Spleen (tissue), 11 donors: ENCODE measurements around the gene HSD11B1L. TPM values are rescaled to one million over a fixed set of nuclear protein-coding genes. Genes with fewer than 3 reads are reported as not detected.
A peak's percentile ranks its signal among the peaks of the same experiment; 100 is the strongest.

Experiments used
- DNase-seq: peaks from one replicate; pipeline ENCODE4 v3.0.0-alpha.2; 2020
- H3K27ac ChIP-seq, 8 donors: fragments of 200-600 bp; sonication (generic) in 7 of 8; 1 replicate in 4 of 8; 2 replicates in 4 of 8; pipeline versions ENCODE4 v1.5.0 to v1.8.0; 2016 to 2021; ENCODE audit warnings: inconsistent platforms in 4 of 8, mild to moderate bottlenecking in 4 of 8, moderate library complexity in 1 of 8
- H3K27me3 ChIP-seq, 7 donors: fragments of 200-600 bp; sonication (generic) in 6 of 7; replicated peaks in 1 of 7; 1 replicate in 4 of 7; 2 replicates in 3 of 7; pipeline versions ENCODE4 v1.5.0 to v1.8.0; 2016 to 2021; ENCODE audit warnings: inconsistent platforms in 3 of 7, mild to moderate bottlenecking in 1 of 7
- H3K36me3 ChIP-seq, 6 donors: fragments of 200-600 bp; sonication (generic) in 5 of 6; 1 replicate in 4 of 6; 2 replicates in 2 of 6; pipeline versions ENCODE4 v1.5.0 to v1.8.0; 2016 to 2021; ENCODE audit warnings: inconsistent platforms in 2 of 6
- H3K4me1 ChIP-seq, 6 donors: fragments of 200-600 bp; sonication (generic) in 5 of 6; 1 replicate in 3 of 6; 2 replicates in 3 of 6; pipeline versions ENCODE4 v1.5.0 to v1.8.0; 2016 to 2021; ENCODE audit warnings: inconsistent platforms in 3 of 6
- H3K4me3 ChIP-seq, 8 donors: fragments of 200-600 bp; sonication (generic) in 7 of 8; 1 replicate in 4 of 8; 2 replicates in 4 of 8; pipeline versions ENCODE4 v1.5.0 to v1.8.0; 2016 to 2021; ENCODE audit warnings: inconsistent platforms in 4 of 8, mild to moderate bottlenecking in 4 of 8, moderate library complexity in 2 of 8
- H3K9me3 ChIP-seq, 8 donors: fragments of 200-600 bp; sonication (generic) in 7 of 8; 1 replicate in 4 of 8; 2 replicates in 4 of 8; pipeline versions ENCODE4 v1.5.0 to v1.8.0; 2016 to 2021; ENCODE audit warnings: inconsistent platforms in 4 of 8
- CTCF ChIP-seq, 11 experiments: fragments of 200-600 bp in 7 of 11; fragments of 450-650 bp in 4 of 11; sonication (generic) in 4 of 11; IDR thresholded peaks in 8 of 11; conservative IDR thresholded peaks in 3 of 11; 1 replicate in 7 of 11; 2 replicates in 4 of 11; pipeline versions ENCODE4 v1.4.0 to v1.8.0; 2016 to 2021; ENCODE audit warnings: antibody characterized with exemption in 11 of 11, inconsistent platforms in 4 of 11, mild to moderate bottlenecking in 1 of 11
- POLR2A ChIP-seq, 3 donors: fragments of 450-650 bp; IDR thresholded peaks; one replicate each; pipeline ENCODE4 v1.5.1; 2017; ENCODE audit warnings: antibody characterized with exemption in 3 of 3, mild to moderate bottlenecking in 1 of 3
- POLR2AphosphoS5 ChIP-seq, 3 donors: sonication (generic); formaldehyde crosslinking; IDR thresholded peaks; one replicate each; pipeline ENCODE4 v1.5.1; 2017; ENCODE audit warnings: antibody characterized with exemption in 3 of 3
- WGBS, 5 donors: extraction: QIAGEN DNeasy Blood & Tissue Kit in 3 of 5; methylation state at CpG; one replicate each; pipeline versions ENCODE4 v1.1.5 to v1.1.7; 2013 to 2018; 5-methylcytosine and 5-hydroxymethylcytosine counted together
- intact Hi-C: fragments of 100-400 bp; cut with DNase I; formaldehyde crosslinking; loops from one replicate; pipeline ENCODE4 v1.15.0; 2023; ENCODE audit warnings: low total_unique reads
- polyA plus RNA-seq, 3 donors: library from polyadenylated mRNA; stranded (reverse); fragments of 200-250 nt; gene quantifications; one replicate each; pipeline ENCODE4 v1.2.1, GENCODE V29; 2013
- total RNA-seq, 7 donors: library from RNA; depleted of rRNA in 3 of 7; stranded (reverse); fragments of >200 nt in 3 of 7; fragmentation: NEBNext Ultra II Directional in 4 of 7; extraction: Animal tissue kit (Norgen Biotek cat#: 25700) in 4 of 7; gene quantifications; one replicate each; pipeline versions ENCODE4 v1.1.0 to v1.2.1, GENCODE V29; 2016 to 2021
- donor health status: healthy with polysubstance abuse.
- donor health status: DM: no; HTN: no; CAD: no; lungs with moderate emphysema.
- donor health status: DM: no; HTN: no; CAD: no.
- donor health status: Bipolar disorder and iron deficiency.
- donor health status: healthy.
- donor health status: DM: no; HTN: no; CAD: no.
- donor health status: DM: yes; HTN: yes; CAD: no.

HSD11B1L gene
- total and polyA plus RNA-seq, 10 donors, result 1.9 to 8.8 (median 3.6) TPM

- no peak for TF ChIP-seq CTCF (IDR thresholded peaks at IDR 0.05 in 8 of 11, conservative IDR thresholded peaks at IDR 0.05 in 3 of 11)
- Histone ChIP-seq H3K4me1 (peaks cover 8 to 69% (median 35%) of the 10 kb centered on the region in 6 donors), H3K36me3 (peaks cover 0 to 76% (median 59%) of the 10 kb centered on the region in 6 donors), H3K4me3 (no peak overlapping the region), H3K9me3 (no peaks in the 10 kb centered on the region), H3K27ac (peak overlapping the region in 2 of 8 donors; percentile 4 to 49), H3K27me3 (no peaks in the 10 kb centered on the region)
- DNase-seq, result peak; percentile 20
- intact Hi-C loops, result no loop called here
- WGBS, 5 donors, result 69 to 83% (median 76%) methylated on average over 2 of the region's 2 CpGs
These were observed 38.6 kb upstream of the HSD11B1L start for GRCh38 chr19:5642204-5642603.

- H3K27me3 ChIP-seq, result no peaks in the 10 kb centered on the region
- no peak for DNase-seq
- no peaks in the 10 kb centered on the region for H3K9me3 ChIP-seq
- no peak overlapping the region for H3K27ac ChIP-seq
- H3K36me3 ChIP-seq, result peaks cover 0 to 78% (median 68%) of the 10 kb centered on the region in 6 donors
- no peak for TF ChIP-seq CTCF (IDR thresholded peaks at IDR 0.05 in 8 of 11, conservative IDR thresholded peaks at IDR 0.05 in 3 of 11)
- TF ChIP-seq POLR2A (IDR thresholded peaks at IDR 0.05), result no peak
- no peak for TF ChIP-seq POLR2AphosphoS5 (IDR thresholded peaks at IDR 0.05)
- WGBS, 5 donors, result 87 to 92% (median 89%) methylated on average over 4 of the region's 4 CpGs
- no peak overlapping the region for H3K4me3 ChIP-seq
- peaks cover 2 to 61% (median 26%) of the 10 kb centered on the region in 6 donors for H3K4me1 ChIP-seq
- intact Hi-C loops, result no loop called here
These were observed 37.8 kb upstream of the HSD11B1L start for GRCh38 chr19:5643060-5643459.

- H3K4me3 ChIP-seq, result no peak overlapping the region
- DNase-seq, result no peak
These were observed 36.8 kb upstream of the HSD11B1L start for GRCh38 chr19:5644037-5644436.

GRCh38 chr19:5645409-5645808 lies 35.4 kb upstream of the HSD11B1L start:
- 92 to 96% (median 95%) methylated on average over 5 of the region's 5 CpGs for WGBS, 5 donors
- no peaks in the 10 kb centered on the region for H3K9me3 ChIP-seq
- intact Hi-C loops, result no loop called here
- H3K4me1 ChIP-seq, result peaks cover 0 to 48% (median 21%) of the 10 kb centered on the region in 6 donors
- no peaks in the 10 kb centered on the region for H3K27me3 ChIP-seq
- no peak for TF ChIP-seq POLR2AphosphoS5 (IDR thresholded peaks at IDR 0.05)
- TF ChIP-seq POLR2A (IDR thresholded peaks at IDR 0.05), result no peak
- no peak for TF ChIP-seq CTCF (IDR thresholded peaks at IDR 0.05 in 8 of 11, conservative IDR thresholded peaks at IDR 0.05 in 3 of 11)
- H3K4me3 ChIP-seq, result no peak overlapping the region
- peaks cover 0 to 93% (median 83%) of the 10 kb centered on the region in 6 donors for H3K36me3 ChIP-seq
- DNase-seq, result peak; percentile 25
- no peak overlapping the region for H3K27ac ChIP-seq

More at GRCh38 chr19:5644037-5644436, 36.8 kb upstream of the HSD11B1L start:
- 84 to 96% (median 95%) methylated on average over 2 of the region's 2 CpGs for WGBS, 5 donors
- Histone ChIP-seq H3K4me1 (peaks cover 0 to 52% (median 22%) of the 10 kb centered on the region in 6 donors), H3K27me3 (no peaks in the 10 kb centered on the region), H3K9me3 (no peaks in the 10 kb centered on the region), H3K36me3 (peaks cover 0 to 84% (median 74%) of the 10 kb centered on the region in 6 donors), H3K27ac (no peak overlapping the region)
- TF ChIP-seq POLR2AphosphoS5 (IDR thresholded peaks at IDR 0.05) (no peak), CTCF (IDR thresholded peaks at IDR 0.05 in 8 of 11, conservative IDR thresholded peaks at IDR 0.05 in 3 of 11) (no peak), POLR2A (IDR thresholded peaks at IDR 0.05) (no peak)
- intact Hi-C loops, result no loop called here
